ENCODE measurements around the gene WSB2.

DNA sequence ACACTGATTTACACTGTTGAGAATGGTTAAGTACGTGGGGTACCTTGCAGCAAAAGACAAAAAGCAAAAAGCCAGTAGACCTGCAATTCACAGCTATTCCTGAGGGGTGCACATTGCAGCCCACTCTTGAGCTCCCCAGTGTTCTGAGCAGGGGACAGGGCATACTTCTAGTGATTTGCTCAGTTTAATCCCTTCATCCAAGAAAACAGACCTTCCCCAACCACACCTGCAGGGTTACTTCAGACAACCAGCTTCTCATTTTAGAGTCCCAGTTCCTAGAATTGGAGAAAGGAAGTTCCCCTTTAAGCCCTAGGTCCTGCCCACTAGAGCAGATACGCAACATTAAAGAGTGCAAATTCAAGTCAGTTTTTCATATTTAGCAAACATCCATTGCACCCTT is 3.6 kb upstream of the WSB2 start:
- TF ChIP-seq, protein P1, sequence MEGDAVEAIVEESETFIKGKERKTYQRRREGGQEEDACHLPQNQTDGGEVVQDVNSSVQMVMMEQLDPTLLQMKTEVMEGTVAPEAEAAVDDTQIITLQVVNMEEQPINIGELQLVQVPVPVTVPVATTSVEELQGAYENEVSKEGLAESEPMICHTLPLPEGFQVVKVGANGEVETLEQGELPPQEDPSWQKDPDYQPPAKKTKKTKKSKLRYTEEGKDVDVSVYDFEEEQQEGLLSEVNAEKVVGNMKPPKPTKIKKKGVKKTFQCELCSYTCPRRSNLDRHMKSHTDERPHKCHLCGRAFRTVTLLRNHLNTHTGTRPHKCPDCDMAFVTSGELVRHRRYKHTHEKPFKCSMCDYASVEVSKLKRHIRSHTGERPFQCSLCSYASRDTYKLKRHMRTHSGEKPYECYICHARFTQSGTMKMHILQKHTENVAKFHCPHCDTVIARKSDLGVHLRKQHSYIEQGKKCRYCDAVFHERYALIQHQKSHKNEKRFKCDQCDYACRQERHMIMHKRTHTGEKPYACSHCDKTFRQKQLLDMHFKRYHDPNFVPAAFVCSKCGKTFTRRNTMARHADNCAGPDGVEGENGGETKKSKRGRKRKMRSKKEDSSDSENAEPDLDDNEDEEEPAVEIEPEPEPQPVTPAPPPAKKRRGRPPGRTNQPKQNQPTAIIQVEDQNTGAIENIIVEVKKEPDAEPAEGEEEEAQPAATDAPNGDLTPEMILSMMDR (IDR thresholded peaks at IDR 0.05): peak in 2 of 12 donors; percentile 12 to 20
- TF ChIP-seq POLR2A (IDR thresholded peaks at IDR 0.05): no peak
